OCI-LY3 (cell line): ENCODE data around the gene SHC1.

Experiments
- EZH2phosphoT487 ChIP-seq: fragments of 200-600 bp; shearing (Covaris generic); IDR thresholded peaks from 2 replicates; pipeline ENCODE4 v1.6.1; 2018; ENCODE audit warnings: antibody characterized with exemption, mixed run types, low read depth
- TF ChIP-seq, protein P1 (sequence below): fragments of 200-600, 300-600 bp; sonication (generic); IDR thresholded peaks from 2 replicates; pipeline ENCODE4 v1.5.1; 2014; ENCODE audit warnings: antibody characterized with exemption, low read length, low read depth

DNA sequence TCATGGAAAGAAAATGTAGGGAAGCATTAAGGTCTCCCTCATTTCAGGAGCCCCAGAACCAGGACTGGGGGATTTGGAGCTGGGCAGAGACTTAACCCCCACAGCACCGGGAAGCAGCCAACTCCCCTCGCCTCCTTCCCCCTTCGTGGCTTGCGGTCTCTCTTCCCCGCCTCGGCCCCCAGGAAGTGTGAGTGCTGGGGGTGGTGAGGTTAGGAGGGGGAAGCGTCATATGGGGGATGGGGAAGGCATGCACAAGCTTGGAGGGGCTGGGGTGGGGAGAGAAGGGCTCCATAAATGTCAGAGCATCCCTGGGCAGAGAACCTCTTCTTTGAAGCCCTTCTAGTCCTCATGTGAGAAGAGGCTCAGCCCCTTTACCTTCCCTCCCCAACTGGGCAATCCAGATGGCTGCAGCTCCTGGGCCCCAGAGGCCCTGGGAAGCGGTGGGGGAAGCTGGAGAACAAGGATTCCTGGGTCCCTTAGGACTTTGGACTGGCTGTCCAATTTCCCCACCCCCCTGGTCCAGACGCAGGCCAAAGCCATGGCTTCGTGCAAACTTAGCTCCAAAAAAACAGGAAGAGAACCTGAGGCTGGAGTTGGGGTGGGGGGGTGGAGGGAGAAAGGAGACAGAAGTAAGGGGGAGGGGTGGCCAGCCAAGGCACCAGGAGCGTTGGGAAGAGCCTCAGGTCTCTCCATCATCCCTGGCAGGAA is 39.8 kb upstream of the SHC1 start:
- TF ChIP-seq, protein P1, sequence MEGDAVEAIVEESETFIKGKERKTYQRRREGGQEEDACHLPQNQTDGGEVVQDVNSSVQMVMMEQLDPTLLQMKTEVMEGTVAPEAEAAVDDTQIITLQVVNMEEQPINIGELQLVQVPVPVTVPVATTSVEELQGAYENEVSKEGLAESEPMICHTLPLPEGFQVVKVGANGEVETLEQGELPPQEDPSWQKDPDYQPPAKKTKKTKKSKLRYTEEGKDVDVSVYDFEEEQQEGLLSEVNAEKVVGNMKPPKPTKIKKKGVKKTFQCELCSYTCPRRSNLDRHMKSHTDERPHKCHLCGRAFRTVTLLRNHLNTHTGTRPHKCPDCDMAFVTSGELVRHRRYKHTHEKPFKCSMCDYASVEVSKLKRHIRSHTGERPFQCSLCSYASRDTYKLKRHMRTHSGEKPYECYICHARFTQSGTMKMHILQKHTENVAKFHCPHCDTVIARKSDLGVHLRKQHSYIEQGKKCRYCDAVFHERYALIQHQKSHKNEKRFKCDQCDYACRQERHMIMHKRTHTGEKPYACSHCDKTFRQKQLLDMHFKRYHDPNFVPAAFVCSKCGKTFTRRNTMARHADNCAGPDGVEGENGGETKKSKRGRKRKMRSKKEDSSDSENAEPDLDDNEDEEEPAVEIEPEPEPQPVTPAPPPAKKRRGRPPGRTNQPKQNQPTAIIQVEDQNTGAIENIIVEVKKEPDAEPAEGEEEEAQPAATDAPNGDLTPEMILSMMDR = no peak
- TF ChIP-seq EZH2phosphoT487 = no peak
